ENCODE measurements around the gene TMEM270.
"Not testable (repeated sequence)": the region's sequence is repeated elsewhere in the genome, so short reads cannot be mapped to it uniquely, and the experiment has no call there.

TMEM270 gene

GRCh38 chr7:73864981-73865711, 4.2 kb downstream of the TMEM270 start:
- DNase-seq = no peak

GRCh38 chr7:73865738-73866445, 4.9 kb downstream of the TMEM270 start:
- peak in 1 of 2 experiments; percentile 32 for DNase-seq

GRCh38 chr7:73866446-73866767, 5.4 kb downstream of the TMEM270 start:
- DNase-seq = no peak

- DNase-seq = no peak
Observed at GRCh38 chr7:73869011-73869798, 8.2 kb downstream of the TMEM270 start.

GRCh38 chr7:73870041-73870492, 9.1 kb downstream of the TMEM270 start:
- no peak for DNase-seq

GRCh38 chr7:73871163-73872011, 10.4 kb downstream of the TMEM270 start:
- no peak for DNase-seq

- DNase-seq = no peak
Observed at GRCh38 chr7:73872056-73872908, 11.3 kb downstream of the TMEM270 start.

- no peak for DNase-seq
Observed at GRCh38 chr7:73876361-73876760, 15.4 kb downstream of the TMEM270 start.

- no peak for DNase-seq
Observed at GRCh38 chr7:73876973-73877372, 16.0 kb downstream of the TMEM270 start.

- DNase-seq = no peak
Observed at GRCh38 chr7:73879977-73880681, 19.2 kb downstream of the TMEM270 start.

- no peak for DNase-seq
Observed at GRCh38 chr7:73880755-73881328, 19.9 kb downstream of the TMEM270 start.

- no peak for DNase-seq
Observed at GRCh38 chr7:73881352-73882046, 20.5 kb downstream of the TMEM270 start.

- DNase-seq = no peak
Observed at GRCh38 chr7:73882047-73882402, 21.1 kb downstream of the TMEM270 start.

GRCh38 chr7:73884867-73885422, 24.0 kb downstream of the TMEM270 start:
- not testable (repeated sequence) for DNase-seq

GRCh38 chr7:73885433-73885974, 24.5 kb downstream of the TMEM270 start:
- DNase-seq = no peak

- DNase-seq = no peak
Observed at GRCh38 chr7:73885975-73886798, 25.2 kb downstream of the TMEM270 start.

GRCh38 chr7:73887762-73888161, 26.8 kb downstream of the TMEM270 start:
- no peak for DNase-seq

- no peak for DNase-seq
Observed at GRCh38 chr7:73888959-73889358, 28.0 kb downstream of the TMEM270 start.
